PC-3 (cell line): ENCODE measurements around the gene DYNLL2. TPM values are rescaled to one million over a fixed set of nuclear protein-coding genes. Genes with fewer than 3 reads are reported as not detected.

ENCODE experiments used
- ATAC-seq: fragments of 200-7000 bp; cut with Tn5 transposase; 2 replicates; pipeline ENCODE4 v1.9.1; 2020; ENCODE audit warnings: mild to moderate bottlenecking, moderate library complexity
- BruUV-seq: library from RNA; stranded (reverse); fragments of 400-500 nt; replicated peaks from 2 replicates; lab custom pipeline; 2021; lab: Mats Ljungman, UMichigan
- CTCF ChIA-PET: fragments of 300-600 bp; sonication (Branson Sonifier 250); formaldehyde crosslinking; loops from one replicate; lab custom pipeline; 2022; ENCODE audit warnings: antibody characterized with exemption; lab: Charles Lee
- POLR2A ChIA-PET: fragments of 300-600 bp; sonication (Branson Sonifier 250); formaldehyde crosslinking; loops from one replicate; lab custom pipeline; 2022; ENCODE audit warnings: antibody characterized with exemption; ENCODE audit not compliant: unreplicated experiment; lab: Charles Lee
- DNase-seq: peaks from one replicate; pipeline ENCODE4 v3.0.0-alpha.2; 2015
- H2AFZ ChIP-seq: fragments of 300-600 bp; sonication (generic); 2 replicates; pipeline ENCODE4 v1.6.0; 2016; ENCODE audit warnings: antibody characterized with exemption, low read length
- H3F3A ChIP-seq: fragments of 300-600 bp; sonication (generic); one replicate; pipeline ENCODE4 v1.6.0; 2017; ENCODE audit warnings: antibody characterized with exemption, low read length, control low read depth, mild to moderate bottlenecking; ENCODE audit not compliant: unreplicated experiment
- H3K27ac ChIP-seq: fragments of 300-600 bp; sonication (generic); 2 replicates; pipeline ENCODE4 v1.5.1; 2016; ENCODE audit warnings: mild to moderate bottlenecking, low read length
- H3K27me3 ChIP-seq: fragments of 300-600 bp; sonication (generic); 2 replicates; pipeline ENCODE4 v1.6.1; 2016; ENCODE audit warnings: low read length, mixed read lengths
- H3K36me3 ChIP-seq: fragments of 300-600 bp; sonication (generic); 2 replicates; pipeline ENCODE4 v1.6.1; 2016; ENCODE audit warnings: low read depth, mixed run types, low read length, mixed read lengths
- H3K4me1 ChIP-seq: fragments of 300-600 bp; sonication (generic); 2 replicates; pipeline ENCODE4 v1.5.1; 2016; ENCODE audit warnings: low read length; ENCODE audit not compliant: insufficient read depth
- H3K4me2 ChIP-seq: fragments of 300-600 bp; sonication (generic); 2 replicates; pipeline ENCODE4 v1.6.0; 2016; ENCODE audit warnings: low read length
- H3K4me3 ChIP-seq: fragments of 300-600 bp; sonication (generic); 2 replicates; pipeline ENCODE4 v1.5.1; 2016; ENCODE audit warnings: mild to moderate bottlenecking, low read length, mixed read lengths
- H3K79me2 ChIP-seq: fragments of 300-600 bp; sonication (generic); 2 replicates; pipeline ENCODE4 v1.6.1; 2017; ENCODE audit warnings: low read length, mixed read lengths
- H3K9ac ChIP-seq: fragments of 300-600 bp; sonication (generic); 2 replicates; pipeline ENCODE4 v1.6.0; 2016; ENCODE audit warnings: mild to moderate bottlenecking, low read length
- H3K9me2 ChIP-seq: fragments of 300-600 bp; sonication (generic); replicated peaks from 2 replicates; pipeline ENCODE4 v1.6.1; 2016; ENCODE audit warnings: mixed run types, low read length, mixed read lengths
- H3K9me3 ChIP-seq: fragments of 300-600 bp; sonication (generic); 2 replicates; pipeline ENCODE4 v1.6.1; 2016; ENCODE audit warnings: low read length, mixed read lengths
- H4K20me1 ChIP-seq: fragments of 300-600 bp; sonication (generic); 2 replicates; pipeline ENCODE4 v1.6.1; 2016; ENCODE audit warnings: low read length, mixed read lengths
- EZH2 ChIP-seq: fragments of 300-600 bp; sonication (generic); IDR thresholded peaks from one replicate; pipeline ENCODE4 v1.6.1; 2017; ENCODE audit warnings: antibody characterized with exemption, mild to moderate bottlenecking, low read length; ENCODE audit not compliant: unreplicated experiment
- EZH2phosphoT487 ChIP-seq: fragments of 300-600 bp; sonication (generic); IDR thresholded peaks from 2 replicates; pipeline ENCODE4 v1.6.1; 2018; ENCODE audit warnings: mild to moderate bottlenecking, antibody characterized with exemption, low read length, borderline replicate concordance
- intact Hi-C: fragments of 100-400 bp; cut with micrococcal nuclease; formaldehyde crosslinking; loops from 2 replicates; pipeline ENCODE4 v1.9.0; 2023
- total RNA-seq: library from RNA; depleted of rRNA; stranded (reverse); fragments of >200 nt; gene quantifications from 2 replicates; pipeline ENCODE4 v1.2.3, GENCODE V29; 2014
- TF ChIP-seq, protein P1 (sequence below): fragments of 300-600 bp; sonication (generic); conservative IDR thresholded peaks from 2 replicates; pipeline ENCODE4 v1.5.1; 2017; ENCODE audit warnings: antibody characterized with exemption, low read depth, mild to moderate bottlenecking, low read length

DYNLL2 gene
- total RNA-seq, 1 experiment from 2014 or later = 38.0 TPM

DNA sequence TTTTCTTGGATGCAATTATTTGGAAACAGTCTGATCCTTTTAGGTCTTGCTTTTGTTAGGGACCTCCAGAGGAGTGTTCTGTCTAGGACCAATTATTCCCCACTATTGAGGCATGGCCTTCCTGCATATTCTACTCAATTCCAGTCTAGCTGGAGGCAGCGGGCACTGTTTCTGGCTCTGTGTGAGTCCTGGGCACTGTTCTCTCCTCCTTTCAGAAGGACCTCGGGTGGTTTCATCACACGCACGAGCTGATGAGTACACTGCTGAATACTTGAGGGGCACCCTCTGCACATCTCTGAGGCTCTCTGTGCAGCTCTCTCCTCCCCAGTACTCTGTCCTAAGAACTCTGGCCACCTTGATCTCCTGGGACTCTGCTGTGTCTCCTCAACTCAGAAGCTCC is 30.7 kb downstream of the DYNLL2 start:
- DNase-seq (no peak), ATAC-seq (no peak)
- no peak overlapping the region for H3K9ac ChIP-seq
- no peak overlapping the region for H3K4me3 ChIP-seq
- POLR2A ChIA-PET = no interaction called here
- no peaks in the 10 kb centered on the region for H3F3A ChIP-seq
- no peaks in the 10 kb centered on the region for H3K79me2 ChIP-seq
- no peaks in the 10 kb centered on the region for H3K9me3 ChIP-seq
- no peaks in the 10 kb centered on the region for H3K4me1 ChIP-seq
- no peaks in the 10 kb centered on the region for H4K20me1 ChIP-seq
- no peaks in the 10 kb centered on the region for H3K9me2 ChIP-seq
- intact Hi-C loops = loop anchor here (1.0 to 5.0 kb wide), 5 partner anchors 115 to 982 kb away; no protein-coding TSS in a partner anchor
- H3K4me2 ChIP-seq = no peak overlapping the region
- no TSS peak for BruUV-seq
- TF ChIP-seq EZH2phosphoT487 (no peak), EZH2 (no peak)
- TF ChIP-seq, protein P1, sequence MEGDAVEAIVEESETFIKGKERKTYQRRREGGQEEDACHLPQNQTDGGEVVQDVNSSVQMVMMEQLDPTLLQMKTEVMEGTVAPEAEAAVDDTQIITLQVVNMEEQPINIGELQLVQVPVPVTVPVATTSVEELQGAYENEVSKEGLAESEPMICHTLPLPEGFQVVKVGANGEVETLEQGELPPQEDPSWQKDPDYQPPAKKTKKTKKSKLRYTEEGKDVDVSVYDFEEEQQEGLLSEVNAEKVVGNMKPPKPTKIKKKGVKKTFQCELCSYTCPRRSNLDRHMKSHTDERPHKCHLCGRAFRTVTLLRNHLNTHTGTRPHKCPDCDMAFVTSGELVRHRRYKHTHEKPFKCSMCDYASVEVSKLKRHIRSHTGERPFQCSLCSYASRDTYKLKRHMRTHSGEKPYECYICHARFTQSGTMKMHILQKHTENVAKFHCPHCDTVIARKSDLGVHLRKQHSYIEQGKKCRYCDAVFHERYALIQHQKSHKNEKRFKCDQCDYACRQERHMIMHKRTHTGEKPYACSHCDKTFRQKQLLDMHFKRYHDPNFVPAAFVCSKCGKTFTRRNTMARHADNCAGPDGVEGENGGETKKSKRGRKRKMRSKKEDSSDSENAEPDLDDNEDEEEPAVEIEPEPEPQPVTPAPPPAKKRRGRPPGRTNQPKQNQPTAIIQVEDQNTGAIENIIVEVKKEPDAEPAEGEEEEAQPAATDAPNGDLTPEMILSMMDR = no peak
- CTCF ChIA-PET = interaction anchor here (0.5 kb wide), 1 partner anchor 114 kb away, joined by 3 read pairs; no protein-coding TSS in a partner anchor
- no peak overlapping the region for H2AFZ ChIP-seq
- H3K27ac ChIP-seq = no peak overlapping the region
- no peaks in the 10 kb centered on the region for H3K36me3 ChIP-seq
- no peaks in the 10 kb centered on the region; the same call in 1 of the 2 replicates for H3K27me3 ChIP-seq

DNA sequence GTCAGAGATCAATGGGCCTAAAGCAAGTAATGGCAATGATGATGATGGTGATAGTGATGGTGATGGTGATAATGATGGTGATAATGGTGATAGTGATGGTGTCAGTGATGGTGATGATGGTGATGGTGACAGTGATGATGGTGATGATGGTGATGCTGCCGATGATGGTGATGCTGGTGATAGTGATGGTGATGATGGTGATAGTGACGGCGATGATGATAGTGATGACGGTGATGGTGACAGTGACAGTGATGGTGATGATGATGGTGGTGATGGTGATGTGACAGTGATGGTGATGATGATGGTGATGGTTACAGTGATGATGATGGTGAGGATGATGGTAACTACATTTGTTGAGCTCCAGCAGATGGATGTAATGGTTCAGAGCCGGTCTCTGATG is 34.2 kb downstream of the DYNLL2 start:
- ChIA-PET POLR2A (interaction anchor here (0.8 kb wide), 1 partner anchor 268 kb away, joined by 9 read pairs; no protein-coding TSS in a partner anchor), CTCF (no interaction called here)
- H3K27ac ChIP-seq = no peak overlapping the region
- no peaks in the 10 kb centered on the region for H3F3A ChIP-seq
- H3K79me2 ChIP-seq = no peaks in the 10 kb centered on the region
- H3K9me3 ChIP-seq = no peaks in the 10 kb centered on the region
- H3K4me2 ChIP-seq = no peak overlapping the region
- H3K36me3 ChIP-seq = no peaks in the 10 kb centered on the region
- DNase-seq (no peak), ATAC-seq (no peak)
- H3K9ac ChIP-seq = no peak overlapping the region
- TF ChIP-seq EZH2phosphoT487 (no peak), EZH2 (no peak)
- no peak overlapping the region for H3K4me3 ChIP-seq
- intact Hi-C loops = no loop called here
- H2AFZ ChIP-seq = no peak overlapping the region
- BruUV-seq = no TSS peak
- H3K4me1 ChIP-seq = no peaks in the 10 kb centered on the region
- H3K27me3 ChIP-seq = no peaks in the 10 kb centered on the region; the same call in 1 of the 2 replicates
- H3K9me2 ChIP-seq = no peaks in the 10 kb centered on the region
- no peaks in the 10 kb centered on the region for H4K20me1 ChIP-seq

DNA sequence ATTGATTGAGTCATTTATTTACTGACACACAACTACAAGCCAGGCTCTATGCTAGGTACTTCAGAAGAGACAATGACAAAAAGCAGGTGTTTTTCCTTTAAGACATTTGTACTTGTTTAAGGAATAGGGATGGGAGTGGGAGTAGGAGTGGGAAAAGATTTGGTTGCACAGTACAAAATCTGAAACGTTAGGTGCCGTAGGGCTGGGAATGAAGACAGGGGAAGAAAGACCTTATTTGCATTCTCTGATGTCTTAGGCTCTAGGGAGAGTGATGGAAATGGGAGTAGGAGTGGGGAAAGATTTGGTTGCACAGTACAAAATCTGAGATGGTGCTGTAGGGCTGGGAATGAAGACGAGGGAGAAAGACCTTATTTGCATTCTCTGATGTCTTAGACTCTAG is 36.3 kb downstream of the DYNLL2 start:
- intact Hi-C loops = no loop called here
- no peak overlapping the region for H3K4me3 ChIP-seq
- TF ChIP-seq, protein P1 = no peak
- TF ChIP-seq EZH2 (no peak), EZH2phosphoT487 (no peak)
- BruUV-seq = no TSS peak
- DNase-seq (no peak), ATAC-seq (no peak)
- H3K9me3 ChIP-seq = no peaks in the 10 kb centered on the region
- H3K4me1 ChIP-seq = no peaks in the 10 kb centered on the region
- H4K20me1 ChIP-seq = no peaks in the 10 kb centered on the region
- H3K36me3 ChIP-seq = no peaks in the 10 kb centered on the region
- H3K79me2 ChIP-seq = no peaks in the 10 kb centered on the region
- H3F3A ChIP-seq = no peaks in the 10 kb centered on the region
- CTCF ChIA-PET = no interaction called here
- peaks cover 9% of the 10 kb centered on the region for H3K27me3 ChIP-seq
- no peaks in the 10 kb centered on the region for H3K9me2 ChIP-seq
- no peak overlapping the region for H3K9ac ChIP-seq
- no peak overlapping the region for H2AFZ ChIP-seq
- no peak overlapping the region for H3K27ac ChIP-seq
- H3K4me2 ChIP-seq = no peak overlapping the region
- POLR2A ChIA-PET = no interaction called here
